Endothelial cell of umbilical vein (primary cell): ENCODE data around the gene SREK1IP1. TPM values are rescaled to one million over a fixed set of nuclear protein-coding genes. Genes with fewer than 3 reads are reported as not detected.

Source experiments
- BruUV-seq: library from RNA; stranded (reverse); fragments of 400-500 nt; replicated peaks from 2 replicates; lab custom pipeline; 2021; lab: Mats Ljungman, UMichigan
- CTCF ChIA-PET: fragments of 300-600, 350-600 bp; sonication (Branson Sonifier 250); formaldehyde crosslinking; loops from one replicate; lab custom pipeline; 2021; ENCODE audit warnings: antibody characterized with exemption, inconsistent platforms; lab: Charles Lee
- POLR2A ChIA-PET: fragments of 300-600, 350-600 bp; sonication (Branson Sonifier 250); formaldehyde crosslinking; loops from one replicate; lab custom pipeline; 2021; ENCODE audit warnings: antibody characterized with exemption, inconsistent platforms; lab: Charles Lee
- DNase-seq: peaks from one replicate; pipeline ENCODE4 v3.0.0-alpha.2; 2011; ENCODE audit warnings: low read depth, low spot score
- FAIRE-seq: peaks from 2 replicates; lab custom pipeline; 2011; peaks lifted over from hg19 to GRCh38; lab: Jason Lieb, UNC
- H2AFZ ChIP-seq: 2 replicates; pipeline ENCODE4 v1.6.0; 2012; ENCODE audit warnings: low read depth, low read length, control low read depth, inconsistent platforms
- H3K27ac ChIP-seq: 2 replicates; pipeline ENCODE4 v1.5.1; 2011; ENCODE audit warnings: low read depth, mild to moderate bottlenecking, control low read depth, low read length, moderate library complexity; ENCODE audit not compliant: insufficient read depth
- H3K27me3 ChIP-seq, 2 experiments: 2 replicates each; pipeline versions ENCODE4 v1.6.0 to v1.6.1; 2011; ENCODE audit warnings: low read length in 2 of 2, mixed read lengths in 1 of 2; ENCODE audit not compliant: control insufficient read depth in 2 of 2, insufficient read depth in 2 of 2
- H3K36me3 ChIP-seq, 2 experiments: 2 replicates in 1 of 2; 3 replicates in 1 of 2; pipeline ENCODE4 v1.5.1; 2011; ENCODE audit warnings: low read length in 2 of 2, mild to moderate bottlenecking in 1 of 2, moderate library complexity in 1 of 2; ENCODE audit not compliant: control insufficient read depth in 2 of 2, insufficient read depth in 2 of 2; ENCODE audit errors: extremely low read depth in 1 of 2
- H3K4me1 ChIP-seq: 3 replicates; pipeline ENCODE4 v1.5.1; 2011; ENCODE audit warnings: mild to moderate bottlenecking, low read length; ENCODE audit not compliant: control insufficient read depth, insufficient read depth; ENCODE audit errors: extremely low read depth
- H3K4me2 ChIP-seq: 2 replicates; pipeline ENCODE4 v1.6.1; 2011; ENCODE audit warnings: low read length, control low read depth, mixed read lengths; ENCODE audit not compliant: insufficient read depth
- H3K4me3 ChIP-seq, 3 experiments: fragments of 200-600 bp in 1 of 3; sonication (generic), shearing (Covaris generic) in 1 of 3; replicated peaks in 1 of 3; 2 replicates each; pipeline ENCODE4 v1.5.1; 2011 to 2016; ENCODE audit warnings: control low read depth in 3 of 3, low read length in 3 of 3, mild to moderate bottlenecking in 2 of 3, inconsistent platforms in 1 of 3, low read depth in 1 of 3, moderate library complexity in 1 of 3; ENCODE audit not compliant: insufficient read depth in 1 of 3
- H3K79me2 ChIP-seq: 2 replicates; pipeline ENCODE4 v1.6.0; 2012; ENCODE audit warnings: low read length, inconsistent platforms; ENCODE audit not compliant: control insufficient read depth, insufficient read depth
- H3K9ac ChIP-seq: replicated peaks from 2 replicates; pipeline ENCODE3; 2011; ENCODE audit warnings: low read length, control low read depth; ENCODE audit not compliant: insufficient read depth; ENCODE audit errors: extremely low read depth
- H3K9me1 ChIP-seq: replicated peaks from 3 replicates; pipeline ENCODE4 v1.6.0; 2011; ENCODE audit warnings: mild to moderate bottlenecking, low read length; ENCODE audit not compliant: control insufficient read depth, insufficient read depth; ENCODE audit errors: extremely low read depth
- H3K9me3 ChIP-seq: replicated peaks from 2 replicates; pipeline ENCODE4 v1.5.1; 2012; ENCODE audit warnings: low read length, inconsistent platforms; ENCODE audit not compliant: control insufficient read depth, insufficient read depth
- H4K20me1 ChIP-seq: replicated peaks from 2 replicates; pipeline ENCODE3; 2011; ENCODE audit warnings: mild to moderate bottlenecking, low read length; ENCODE audit not compliant: control insufficient read depth, insufficient read depth; ENCODE audit errors: extremely low read depth
- EZH2 ChIP-seq: IDR thresholded peaks from 2 replicates; pipeline ENCODE4 v1.6.1; 2012; ENCODE audit warnings: borderline replicate concordance, low read depth, mild to moderate bottlenecking, moderate library complexity, low read length, inconsistent platforms; ENCODE audit not compliant: severe bottlenecking
- FOS ChIP-seq: IDR thresholded peaks from 2 replicates; pipeline ENCODE4 v1.6.1; 2011; ENCODE audit warnings: mild to moderate bottlenecking, low read length, moderate library complexity, borderline replicate concordance; ENCODE audit not compliant: insufficient read depth
- GATA2 ChIP-seq: IDR thresholded peaks from 2 replicates; pipeline ENCODE4 v1.7.0; 2011; ENCODE audit warnings: low read depth, mild to moderate bottlenecking, moderate library complexity, mixed read lengths, low read length; ENCODE audit not compliant: insufficient read length, insufficient read depth
- JUN ChIP-seq: IDR thresholded peaks from 2 replicates; pipeline ENCODE4 v1.6.1; 2011; ENCODE audit warnings: borderline replicate concordance, low read depth; ENCODE audit not compliant: insufficient read length, insufficient read depth
- MYC ChIP-seq: IDR thresholded peaks from one replicate; pipeline ENCODE4 v1.6.1; 2011; ENCODE audit warnings: mild to moderate bottlenecking, low read depth, low read length
- POLR2A ChIP-seq: IDR thresholded peaks from 2 replicates; pipeline ENCODE4 v1.6.1; 2012; ENCODE audit warnings: low read depth, mild to moderate bottlenecking, control low read depth, low read length
- POLR2AphosphoS5 ChIP-seq: IDR thresholded peaks from 2 replicates; pipeline ENCODE4 v1.6.1; 2012; ENCODE audit warnings: low read depth, mild to moderate bottlenecking, control low read depth, low read length, moderate library complexity; ENCODE audit not compliant: insufficient read depth
- dilution Hi-C: fragments of 300-500 bp; cut with MboI; formaldehyde crosslinking; loops from one replicate; pipeline ENCODE4 v1.15.0; 2019; ENCODE audit warnings: low sequenced_read_pairs; ENCODE audit not compliant: extremely low pct_ligation_motif_present
- intact Hi-C: fragments of 100-400 bp; cut with micrococcal nuclease; formaldehyde crosslinking; loops from one replicate; pipeline ENCODE4 v1.10.0; 2022
- polyA plus RNA-seq, 4 experiments: library from polyadenylated mRNA; depleted of rRNA in 3 of 4; stranded (reverse) in 3 of 4; unstranded in 1 of 4; fragments of >200 nt; gene quantifications; 2 replicates each; pipeline versions ENCODE4 v1.2.1 to v1.2.3, GENCODE V29; 2011 to 2012; ENCODE audit warnings: missing spikeins in 1 of 4
- total RNA-seq: library from RNA; stranded (reverse); gene quantifications from 2 replicates; pipeline ENCODE4 v1.2.3, GENCODE V29; 2021
- TF ChIP-seq, protein P1 (sequence below), 2 donors: IDR thresholded peaks; 1 replicate in 1 of 2; 2 replicates in 1 of 2; pipeline ENCODE4 v1.5.1; 2011; ENCODE audit warnings: low read length in 2 of 2, mild to moderate bottlenecking in 2 of 2, moderate library complexity in 2 of 2, control low read depth in 1 of 2, inconsistent platforms in 1 of 2, low read depth in 1 of 2; ENCODE audit not compliant: insufficient read depth in 1 of 2; ENCODE audit errors: extremely low read depth in 1 of 2
- TF ChIP-seq, protein P2 (sequence below): IDR thresholded peaks from 2 replicates; pipeline ENCODE4 v1.6.1; 2011; ENCODE audit not compliant: insufficient read depth, insufficient read length

SREK1IP1 gene
- total and polyA plus RNA-seq, 2 donors (not counting 3 experiments of a cell fraction or from before 2014, with no cell fraction given), result 6.3 to 17.8 TPM

DNA sequence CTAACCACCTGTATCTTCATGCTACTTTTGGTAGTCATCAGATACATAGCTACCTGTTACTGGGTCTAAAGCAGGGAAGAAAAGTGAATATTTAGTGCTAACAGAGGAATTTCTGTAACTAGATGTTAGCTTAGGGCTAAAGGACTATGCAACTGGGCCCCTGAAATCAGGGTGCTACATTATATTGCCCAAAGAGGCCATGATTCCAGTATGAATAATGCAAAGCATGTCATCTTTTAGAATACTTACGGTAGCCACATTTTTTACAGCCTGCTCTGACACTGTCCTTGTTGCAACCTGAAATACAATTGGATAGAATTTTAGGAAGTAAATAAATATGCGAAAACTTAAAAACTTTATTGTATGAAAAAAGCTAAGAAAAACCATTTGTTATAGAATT is 14.4 kb downstream of the SREK1IP1 start:
- CTCF ChIA-PET, result no interaction called here
- intact Hi-C loops, result no loop called here

More for the DNA sequence above, 14.4 kb downstream of the SREK1IP1 start:
- no peaks in the 10 kb centered on the region for H3K9me3 ChIP-seq
- no peak for DNase-seq
- H3K27ac ChIP-seq, result no peak overlapping the region
- TF ChIP-seq, protein P1, sequence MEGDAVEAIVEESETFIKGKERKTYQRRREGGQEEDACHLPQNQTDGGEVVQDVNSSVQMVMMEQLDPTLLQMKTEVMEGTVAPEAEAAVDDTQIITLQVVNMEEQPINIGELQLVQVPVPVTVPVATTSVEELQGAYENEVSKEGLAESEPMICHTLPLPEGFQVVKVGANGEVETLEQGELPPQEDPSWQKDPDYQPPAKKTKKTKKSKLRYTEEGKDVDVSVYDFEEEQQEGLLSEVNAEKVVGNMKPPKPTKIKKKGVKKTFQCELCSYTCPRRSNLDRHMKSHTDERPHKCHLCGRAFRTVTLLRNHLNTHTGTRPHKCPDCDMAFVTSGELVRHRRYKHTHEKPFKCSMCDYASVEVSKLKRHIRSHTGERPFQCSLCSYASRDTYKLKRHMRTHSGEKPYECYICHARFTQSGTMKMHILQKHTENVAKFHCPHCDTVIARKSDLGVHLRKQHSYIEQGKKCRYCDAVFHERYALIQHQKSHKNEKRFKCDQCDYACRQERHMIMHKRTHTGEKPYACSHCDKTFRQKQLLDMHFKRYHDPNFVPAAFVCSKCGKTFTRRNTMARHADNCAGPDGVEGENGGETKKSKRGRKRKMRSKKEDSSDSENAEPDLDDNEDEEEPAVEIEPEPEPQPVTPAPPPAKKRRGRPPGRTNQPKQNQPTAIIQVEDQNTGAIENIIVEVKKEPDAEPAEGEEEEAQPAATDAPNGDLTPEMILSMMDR (IDR thresholded peaks at IDR 0.05; ENCODE audit: extremely low read depth in 1 of 2, insufficient read depth in 1 of 2, low read depth in 1 of 2, low read length in 2 of 2), result no peak
- no peak for TF ChIP-seq EZH2
- no peak for TF ChIP-seq FOS
- TF ChIP-seq JUN, result no peak
- TF ChIP-seq GATA2, result no peak
- TF ChIP-seq, protein P2, sequence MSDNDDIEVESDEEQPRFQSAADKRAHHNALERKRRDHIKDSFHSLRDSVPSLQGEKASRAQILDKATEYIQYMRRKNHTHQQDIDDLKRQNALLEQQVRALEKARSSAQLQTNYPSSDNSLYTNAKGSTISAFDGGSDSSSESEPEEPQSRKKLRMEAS, result no peak
- no peak for TF ChIP-seq POLR2AphosphoS5
- no peak for TF ChIP-seq MYC
- TF ChIP-seq POLR2A, result no peak
- dilution Hi-C loops, result no loop called here
- no peak overlapping the region for H3K4me3 ChIP-seq
- H3K79me2 ChIP-seq, result peaks cover 29% of the 10 kb centered on the region
- no peak overlapping the region for H2AFZ ChIP-seq
- no peak for FAIRE-seq
- peaks cover 2% of the 10 kb centered on the region for H4K20me1 ChIP-seq
- POLR2A ChIA-PET, result no interaction called here
- no peak overlapping the region for H3K4me2 ChIP-seq
- no peaks in the 10 kb centered on the region for H3K27me3 ChIP-seq
- H3K9ac ChIP-seq, result no peak overlapping the region
- H3K36me3 ChIP-seq, result no peaks in the 10 kb centered on the region
- H3K9me1 ChIP-seq, result no peaks in the 10 kb centered on the region
- H3K4me1 ChIP-seq, result no peaks in the 10 kb centered on the region
- no TSS peak for BruUV-seq
